ENCODE data around the gene WDR48.

Gene WDR48

GRCh38 chr3:39140341-39140971, 88.6 kb downstream of the WDR48 start:
- no peak for DNase-seq

GRCh38 chr3:39141171-39141995, 89.6 kb downstream of the WDR48 start:
- no peak for DNase-seq

- no peak for DNase-seq
These were observed 90.3 kb downstream of the WDR48 start for GRCh38 chr3:39142067-39142466.

- no peak for DNase-seq
These were observed 91.5 kb downstream of the WDR48 start for GRCh38 chr3:39143051-39143885.

- no peak for DNase-seq
These were observed 92.4 kb downstream of the WDR48 start for GRCh38 chr3:39144095-39144747.

GRCh38 chr3:39144748-39145380, 93.0 kb downstream of the WDR48 start:
- no peak for DNase-seq

GRCh38 chr3:39146083-39146501, 94.3 kb downstream of the WDR48 start:
- no peak for DNase-seq
